HG03571 (cell line): Measurements from ENCODE around the gene PSTPIP1.
A peak's percentile ranks its signal among the peaks of the same experiment; 100 is the strongest.

Experiments
- ATAC-seq: cut with Tn5 transposase; IDR thresholded peaks from one replicate; pipeline ENCODE4 v1.9.1; 2021; ENCODE audit not compliant: unreplicated experiment

Gene PSTPIP1

GRCh38 chr15:76978522-76979330, 16.2 kb upstream of the PSTPIP1 start:
- no peak for ATAC-seq

GRCh38 chr15:76979331-76979925, 15.5 kb upstream of the PSTPIP1 start:
- ATAC-seq = no peak

GRCh38 chr15:76979996-76980520, 14.9 kb upstream of the PSTPIP1 start:
- no peak for ATAC-seq

- ATAC-seq = no peak
Measured at GRCh38 chr15:76982356-76982755, 12.6 kb upstream of the PSTPIP1 start.

- no peak for ATAC-seq
Measured at GRCh38 chr15:76982756-76983155, 12.2 kb upstream of the PSTPIP1 start.

- ATAC-seq = no peak
Measured at GRCh38 chr15:76983590-76984375, 11.1 kb upstream of the PSTPIP1 start.

- ATAC-seq = no peak
Measured at GRCh38 chr15:76986743-76987142, 8.2 kb upstream of the PSTPIP1 start.

GRCh38 chr15:76987276-76987675, 7.7 kb upstream of the PSTPIP1 start:
- ATAC-seq = no peak

GRCh38 chr15:76987896-76988860, 6.7 kb upstream of the PSTPIP1 start:
- ATAC-seq = peak; percentile 79

GRCh38 chr15:76988867-76989780, 5.8 kb upstream of the PSTPIP1 start:
- no peak for ATAC-seq

GRCh38 chr15:76991048-76991447, 3.9 kb upstream of the PSTPIP1 start:
- no peak for ATAC-seq

- ATAC-seq = no peak
Measured at GRCh38 chr15:76991741-76992645, 2.9 kb upstream of the PSTPIP1 start.

- ATAC-seq = no peak
Measured at GRCh38 chr15:76993114-76993725, 1.7 kb upstream of the PSTPIP1 start.

- ATAC-seq = no peak
Measured at GRCh38 chr15:76994001-76994400, 925 bp upstream of the PSTPIP1 start.

- ATAC-seq = no peak
Measured at GRCh38 chr15:76994496-76994895, 430 bp upstream of the PSTPIP1 start.

GRCh38 chr15:76996076-76996525, 1.2 kb downstream of the PSTPIP1 start:
- no peak for ATAC-seq

- ATAC-seq = no peak
Measured at GRCh38 chr15:76996526-76997401, 1.8 kb downstream of the PSTPIP1 start.
